Nephron (organoid): Measurements from ENCODE around the gene SRSF12.

Experiments used
- H3K27ac Mint-ChIP-seq, 3 experiments: 2 replicates each; pipeline ENCODE4 v1.8.0; 2020; ENCODE audit warnings: mixed read lengths in 3 of 3, mild to moderate bottlenecking in 2 of 3, moderate library complexity in 1 of 3
- H3K27me3 Mint-ChIP-seq: 2 replicates; pipeline ENCODE4 v1.8.0; 2021; ENCODE audit warnings: low read depth, mild to moderate bottlenecking, moderate library complexity, mixed read lengths
- H3K36me3 Mint-ChIP-seq: 2 replicates; pipeline ENCODE4 v1.8.0; 2020; ENCODE audit warnings: low read depth, mixed read lengths
- H3K4me1 Mint-ChIP-seq: 2 replicates; pipeline ENCODE4 v1.8.0; 2020; ENCODE audit warnings: mixed read lengths
- H3K4me3 Mint-ChIP-seq, 3 experiments: 2 replicates each; pipeline ENCODE4 v1.8.0; 2020; ENCODE audit warnings: mild to moderate bottlenecking in 3 of 3, mixed read lengths in 3 of 3, moderate library complexity in 2 of 3
- H3K9me3 Mint-ChIP-seq: 2 replicates; pipeline ENCODE4 v1.8.0; 2020; ENCODE audit warnings: mixed read lengths
- TF ChIP-seq, protein P1 (sequence below), 3 experiments: fragments of 200-600 bp; sonication (generic); IDR thresholded peaks; one replicate each; pipeline ENCODE4 v1.5.0; 2021; ENCODE audit warnings: antibody characterized with exemption in 3 of 3; ENCODE audit not compliant: unreplicated experiment in 3 of 3

Gene SRSF12

DNA sequence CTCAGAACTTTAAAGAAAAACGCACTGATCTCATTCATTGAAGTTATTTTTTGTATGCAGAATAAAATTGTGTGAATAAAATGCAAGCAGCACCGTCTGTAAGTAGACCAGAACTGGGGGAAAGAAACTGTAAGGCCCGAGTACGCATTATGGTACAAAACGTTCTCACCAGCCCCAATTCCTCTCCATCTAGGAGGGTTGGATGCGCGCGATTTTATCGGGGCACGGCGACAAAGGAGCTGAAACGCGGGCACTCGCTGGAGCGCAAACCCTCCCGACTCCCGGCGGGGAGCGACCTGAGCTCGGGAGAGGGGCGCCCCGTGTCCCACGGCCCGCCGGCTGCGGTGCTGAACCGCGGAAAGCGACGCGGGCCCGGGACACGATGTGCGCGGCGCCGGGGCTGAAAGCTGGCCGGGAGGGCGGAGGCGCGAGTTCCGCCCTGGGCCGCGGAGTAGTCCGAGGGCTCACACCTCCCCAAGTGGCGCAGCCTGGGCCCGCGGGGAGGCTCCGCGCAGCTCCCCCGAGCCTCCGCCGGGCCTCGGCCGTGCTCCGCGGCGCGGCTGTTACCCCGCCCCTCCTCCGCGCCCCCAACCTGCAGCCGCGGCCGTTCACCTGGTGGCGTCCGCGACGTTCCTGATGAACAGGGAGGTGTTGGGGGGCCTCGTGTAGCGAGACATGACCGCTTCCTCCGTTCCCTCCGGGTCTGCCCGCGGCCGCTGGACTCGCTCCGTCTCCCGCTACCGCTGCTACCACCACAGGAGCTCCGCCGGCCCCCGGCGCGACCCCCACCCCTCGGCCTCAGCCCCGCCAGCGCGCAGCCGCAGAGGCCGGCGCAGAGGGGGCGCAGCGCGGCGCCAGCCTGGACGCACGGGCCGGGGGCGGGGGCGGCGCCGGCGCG is at the start of gene SRSF12:
SRSF12 (minus strand) TSS at position 861 of the 898 bp plus-strand sequence; CDS start at position 677, 184 bp downstream.
- Mint-ChIP-seq H3K27ac (peak within 1 kb of the TSS; percentile 77 to 93 (median 89)), H3K4me1 (peaks cover 7% of the 10 kb centered on the region), H3K27me3 (no peaks in the 10 kb centered on the region), H3K9me3 (no peaks in the 10 kb centered on the region), H3K4me3 (peak within 1 kb of the TSS; percentile 88 to 94 (median 92)), H3K36me3 (peaks cover 5% of the 10 kb centered on the region)
- TF ChIP-seq, protein P1, sequence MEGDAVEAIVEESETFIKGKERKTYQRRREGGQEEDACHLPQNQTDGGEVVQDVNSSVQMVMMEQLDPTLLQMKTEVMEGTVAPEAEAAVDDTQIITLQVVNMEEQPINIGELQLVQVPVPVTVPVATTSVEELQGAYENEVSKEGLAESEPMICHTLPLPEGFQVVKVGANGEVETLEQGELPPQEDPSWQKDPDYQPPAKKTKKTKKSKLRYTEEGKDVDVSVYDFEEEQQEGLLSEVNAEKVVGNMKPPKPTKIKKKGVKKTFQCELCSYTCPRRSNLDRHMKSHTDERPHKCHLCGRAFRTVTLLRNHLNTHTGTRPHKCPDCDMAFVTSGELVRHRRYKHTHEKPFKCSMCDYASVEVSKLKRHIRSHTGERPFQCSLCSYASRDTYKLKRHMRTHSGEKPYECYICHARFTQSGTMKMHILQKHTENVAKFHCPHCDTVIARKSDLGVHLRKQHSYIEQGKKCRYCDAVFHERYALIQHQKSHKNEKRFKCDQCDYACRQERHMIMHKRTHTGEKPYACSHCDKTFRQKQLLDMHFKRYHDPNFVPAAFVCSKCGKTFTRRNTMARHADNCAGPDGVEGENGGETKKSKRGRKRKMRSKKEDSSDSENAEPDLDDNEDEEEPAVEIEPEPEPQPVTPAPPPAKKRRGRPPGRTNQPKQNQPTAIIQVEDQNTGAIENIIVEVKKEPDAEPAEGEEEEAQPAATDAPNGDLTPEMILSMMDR (IDR thresholded peaks at IDR 0.05; ENCODE audit: unreplicated experiment in 3 of 3), result no peak

DNA sequence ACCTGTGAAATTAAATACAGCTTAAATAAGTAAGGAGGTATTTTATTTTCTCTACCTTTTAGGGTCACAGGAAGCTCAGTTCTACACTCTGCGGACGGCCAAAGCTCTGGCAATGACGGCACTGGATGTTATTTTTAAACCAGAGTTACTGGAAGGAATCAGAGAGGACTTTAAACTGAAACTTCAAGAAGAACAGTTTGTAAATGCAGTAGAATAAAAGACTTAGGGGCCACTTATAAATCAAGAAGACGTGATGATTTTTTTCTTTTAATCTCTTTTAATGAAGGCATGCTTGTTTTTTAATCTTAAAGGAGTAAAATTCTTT is 44.1 kb upstream of the SRSF12 start:
- TF ChIP-seq, protein P1 (IDR thresholded peaks at IDR 0.05; ENCODE audit: unreplicated experiment in 3 of 3), result no peak
- Mint-ChIP-seq H3K9me3 (no peaks in the 10 kb centered on the region), H3K4me3 (no peak overlapping the region), H3K27ac (no peak overlapping the region), H3K36me3 (peaks cover 31% of the 10 kb centered on the region), H3K27me3 (no peaks in the 10 kb centered on the region), H3K4me1 (peaks cover 5% of the 10 kb centered on the region)

DNA sequence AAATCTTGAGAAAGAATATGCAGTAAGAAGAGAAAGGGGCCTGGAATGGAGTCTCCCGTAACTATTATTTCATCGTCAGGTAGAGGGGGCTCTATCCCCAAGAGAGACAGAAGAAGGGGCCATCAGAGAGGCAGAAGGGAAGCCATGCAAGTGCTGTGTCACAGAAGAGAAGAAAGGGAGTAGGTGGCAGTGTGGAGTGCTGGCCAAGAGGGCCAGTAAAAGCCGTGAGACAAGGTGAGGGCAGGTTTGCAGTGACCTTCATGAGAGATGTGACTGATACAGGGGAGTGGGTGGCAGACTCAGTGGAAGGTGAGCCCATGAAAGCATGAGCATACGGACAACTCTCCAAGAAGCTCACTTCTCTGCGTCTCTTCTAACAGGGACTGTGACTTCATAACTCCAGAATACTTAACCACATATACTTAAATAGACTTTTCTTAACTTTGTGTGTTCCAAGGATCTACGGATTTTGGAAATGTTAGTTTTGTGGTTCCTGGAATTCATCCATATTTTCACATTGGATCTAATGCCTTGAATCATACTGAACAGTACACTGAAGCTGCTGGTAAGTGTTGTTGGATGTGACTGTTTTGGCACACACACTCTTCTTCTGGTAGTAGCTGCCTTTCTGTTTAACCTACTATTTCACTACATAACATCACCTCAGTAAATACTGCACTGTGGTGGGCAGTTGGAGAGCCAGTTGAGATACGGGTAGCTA is 43.6 kb upstream of the SRSF12 start:
- no peak overlapping the region for H3K4me3 Mint-ChIP-seq
- TF ChIP-seq, protein P1 (IDR thresholded peaks at IDR 0.05; ENCODE audit: unreplicated experiment in 3 of 3), result no peak
- H3K9me3 Mint-ChIP-seq, result no peaks in the 10 kb centered on the region
- H3K4me1 Mint-ChIP-seq, result peaks cover 5% of the 10 kb centered on the region
- H3K36me3 Mint-ChIP-seq, result peaks cover 32% of the 10 kb centered on the region
- no peak overlapping the region for H3K27ac Mint-ChIP-seq
- no peaks in the 10 kb centered on the region for H3K27me3 Mint-ChIP-seq

DNA sequence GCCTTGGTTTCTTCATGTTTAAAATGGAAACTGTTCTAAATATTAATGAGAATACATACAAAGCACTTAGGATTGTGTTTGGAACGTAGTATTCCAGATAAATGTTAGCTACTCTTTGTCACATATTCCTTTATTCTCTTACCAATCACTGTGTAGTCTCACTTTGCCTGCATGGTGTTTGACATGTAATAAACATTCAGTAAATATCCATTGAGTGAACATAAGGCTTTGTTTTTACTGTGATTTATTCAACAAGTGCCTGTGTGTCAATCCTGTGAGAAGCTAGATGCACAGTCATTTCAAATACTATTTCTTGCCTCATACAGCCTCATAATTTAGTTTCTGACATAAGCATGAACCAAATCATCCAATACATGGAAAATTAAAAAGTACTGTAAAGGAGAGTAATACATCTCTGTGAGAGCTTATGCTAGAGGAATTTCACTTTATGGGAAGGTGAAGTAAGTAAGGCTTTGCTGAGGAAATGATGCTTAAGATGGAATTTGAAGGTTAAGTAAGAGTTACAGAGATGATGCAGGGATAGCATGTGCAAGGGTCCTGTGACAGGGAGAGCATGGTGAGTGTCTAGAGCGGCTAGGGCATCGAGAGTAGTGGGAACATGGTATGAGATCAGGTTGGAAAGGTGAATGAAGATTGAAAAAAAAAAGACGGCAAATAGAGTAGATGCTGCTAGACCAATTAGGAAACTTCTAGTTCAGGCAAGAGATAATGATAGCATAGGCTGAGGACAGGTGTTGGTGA is 42.6 kb upstream of the SRSF12 start:
- Mint-ChIP-seq H3K27ac (no peak overlapping the region), H3K27me3 (no peaks in the 10 kb centered on the region), H3K4me1 (peaks cover 5% of the 10 kb centered on the region), H3K4me3 (no peak overlapping the region), H3K36me3 (peaks cover 35% of the 10 kb centered on the region), H3K9me3 (no peaks in the 10 kb centered on the region)
- TF ChIP-seq, protein P1 (IDR thresholded peaks at IDR 0.05; ENCODE audit: unreplicated experiment in 3 of 3), result no peak

DNA sequence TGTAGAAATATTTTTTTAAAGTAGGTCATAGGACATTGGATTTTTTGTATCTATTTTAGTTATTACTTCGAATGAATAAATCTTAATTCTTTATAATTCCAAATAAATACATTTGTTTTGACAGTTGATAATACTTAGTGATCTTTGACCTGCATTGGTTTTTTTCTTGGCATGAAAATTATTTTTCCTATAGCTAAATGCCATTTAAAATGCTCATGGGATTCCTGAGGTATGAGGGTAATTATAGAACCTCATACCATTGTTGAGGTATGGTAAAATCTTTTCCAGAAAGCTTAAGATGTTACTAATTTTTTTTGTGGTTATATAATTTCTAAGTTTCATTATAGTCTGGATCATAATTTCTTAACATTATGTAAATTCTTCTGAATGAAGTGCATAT is 36.3 kb upstream of the SRSF12 start:
- Mint-ChIP-seq H3K9me3 (no peaks in the 10 kb centered on the region), H3K4me1 (no peaks in the 10 kb centered on the region), H3K27me3 (no peaks in the 10 kb centered on the region), H3K27ac (no peak overlapping the region), H3K36me3 (peaks cover 19% of the 10 kb centered on the region), H3K4me3 (no peak overlapping the region)
- TF ChIP-seq, protein P1 (IDR thresholded peaks at IDR 0.05; ENCODE audit: unreplicated experiment in 3 of 3), result no peak
